HepG2 (cell line): Measurements from ENCODE around the gene OR1I1. TPM values are rescaled to one million over a fixed set of nuclear protein-coding genes. Genes with fewer than 3 reads are reported as not detected.
A peak's percentile ranks its signal among the peaks of the same experiment; 100 is the strongest.

Experiments
- AGO2 ChIP-seq: fragments of 200-400 bp; formaldehyde crosslinking; optimal IDR thresholded peaks from 2 replicates; pipeline ENCODE3; 2017; ENCODE audit warnings: mild to moderate bottlenecking, low read depth, low read length, moderate library complexity
- ATF7-NPFF ChIP-seq: sonication (generic); formaldehyde crosslinking; IDR thresholded peaks from 2 replicates; pipeline ENCODE4 v1.8.1; 2023; ENCODE audit warnings: mild to moderate bottlenecking, low read depth, missing genetic modification reagents, moderate library complexity
- BORCS8-MEF2B ChIP-seq: sonication (generic); formaldehyde crosslinking; IDR thresholded peaks from 2 replicates; pipeline ENCODE4 v1.8.0; 2022; ENCODE audit warnings: mild to moderate bottlenecking, missing genetic modification reagents
- ELF1 ChIP-seq: sonication (generic); formaldehyde crosslinking; IDR thresholded peaks from 2 replicates; pipeline ENCODE4 v1.4.0; 2020; ENCODE audit warnings: missing genetic modification reagents
- ELF3 ChIP-seq: IDR thresholded peaks from 2 replicates; pipeline ENCODE4 v1.6.1; 2016; ENCODE audit warnings: missing genetic modification reagents, missing compliant biosample characterization
- KDM4B ChIP-seq: sonication (generic); formaldehyde crosslinking; IDR thresholded peaks from 2 replicates; pipeline ENCODE4 v1.4.0; 2020; ENCODE audit warnings: missing genetic modification reagents
- MXI1 ChIP-seq: IDR thresholded peaks from 3 replicates; pipeline ENCODE4 v1.6.1; 2012; ENCODE audit warnings: low read depth, low read length, inconsistent platforms, borderline replicate concordance
- PHF8 ChIP-seq: sonication (generic); formaldehyde crosslinking; IDR thresholded peaks from 2 replicates; pipeline ENCODE4 v1.5.0; 2020; ENCODE audit warnings: missing genetic modification reagents
- SNAPC4 ChIP-seq: sonication (generic); formaldehyde crosslinking; IDR thresholded peaks from 2 replicates; pipeline ENCODE4 v1.4.0; 2020; ENCODE audit warnings: mild to moderate bottlenecking, missing genetic modification reagents
- THAP9 ChIP-seq: sonication (generic); formaldehyde crosslinking; IDR thresholded peaks from 2 replicates; pipeline ENCODE4; 2020; ENCODE audit warnings: missing genetic modification reagents, mild to moderate bottlenecking, borderline replicate concordance
- ZFX ChIP-seq: sonication (generic); formaldehyde crosslinking; IDR thresholded peaks from 2 replicates; pipeline ENCODE4 v1.4.0; 2020; ENCODE audit warnings: mild to moderate bottlenecking, low read depth, missing genetic modification reagents, moderate library complexity
- ZNF691 ChIP-seq: sonication (generic); formaldehyde crosslinking; IDR thresholded peaks from 2 replicates; pipeline ENCODE4 v1.4.0; 2020; ENCODE audit warnings: missing genetic modification reagents, low read depth, mild to moderate bottlenecking, borderline replicate concordance
- ZNF709 ChIP-seq: sonication (generic); formaldehyde crosslinking; IDR thresholded peaks from 2 replicates; pipeline ENCODE4 v1.5.0; 2020; ENCODE audit warnings: mild to moderate bottlenecking, missing genetic modification reagents
- ZNF768 ChIP-seq: sonication (generic); formaldehyde crosslinking; IDR thresholded peaks from 2 replicates; pipeline ENCODE4 v1.4.0; 2020; ENCODE audit warnings: missing genetic modification reagents
- ZNF782 ChIP-seq: sonication (generic); formaldehyde crosslinking; IDR thresholded peaks from 2 replicates; pipeline ENCODE4 v1.4.0; 2020; ENCODE audit warnings: missing genetic modification reagents, mild to moderate bottlenecking, borderline replicate concordance
- ZSCAN25 ChIP-seq: sonication (generic); formaldehyde crosslinking; IDR thresholded peaks from 2 replicates; pipeline ENCODE4 v1.8.0; 2022; ENCODE audit warnings: mild to moderate bottlenecking, missing genetic modification reagents
- ZSCAN31 ChIP-seq: sonication (generic); formaldehyde crosslinking; IDR thresholded peaks from 2 replicates; pipeline ENCODE4 v1.5.0; 2020; ENCODE audit warnings: low read depth, mild to moderate bottlenecking, missing genetic modification reagents
- polyA plus RNA-seq, 8 experiments: library from polyadenylated mRNA; depleted of rRNA in 3 of 8; stranded (reverse) in 7 of 8; unstranded in 1 of 8; fragments of >200 nt; fragmentation: Illumina TruSeq in 4 of 8; extraction: Trizol in 4 of 8; gene quantifications; 2 replicates each; pipeline versions ENCODE4 v1.2.1 to v1.2.3, GENCODE V29; 2011 to 2016; ENCODE audit warnings: low read depth in 4 of 8, missing spikeins in 1 of 8, mixed read lengths in 1 of 8; ENCODE audit not compliant: insufficient read depth in 1 of 8
- total RNA-seq, 5 experiments: library from RNA; depleted of rRNA; stranded (reverse); fragments of >200 nt; fragmentation: Illumina TruSeq; extraction: Trizol; gene quantifications; 2 replicates each; pipeline ENCODE4 v1.2.3, GENCODE V29; 2016; ENCODE audit warnings: low read depth in 1 of 5
- TF ChIP-seq, protein P1 (sequence below): sonication (generic); formaldehyde crosslinking; conservative IDR thresholded peaks from 2 replicates; pipeline ENCODE4 v1.4.0; 2020; ENCODE audit warnings: missing genetic modification reagents
- TF ChIP-seq, protein P2 (sequence below): IDR thresholded peaks from 2 replicates; pipeline ENCODE4 v1.6.1; 2016; ENCODE audit warnings: low read depth, borderline replicate concordance

Gene OR1I1
- total and polyA plus RNA-seq, 2 of the 13 experiments (the other 11 are each of a cell fraction or from before 2014, with no cell fraction given), result not detected

DNA sequence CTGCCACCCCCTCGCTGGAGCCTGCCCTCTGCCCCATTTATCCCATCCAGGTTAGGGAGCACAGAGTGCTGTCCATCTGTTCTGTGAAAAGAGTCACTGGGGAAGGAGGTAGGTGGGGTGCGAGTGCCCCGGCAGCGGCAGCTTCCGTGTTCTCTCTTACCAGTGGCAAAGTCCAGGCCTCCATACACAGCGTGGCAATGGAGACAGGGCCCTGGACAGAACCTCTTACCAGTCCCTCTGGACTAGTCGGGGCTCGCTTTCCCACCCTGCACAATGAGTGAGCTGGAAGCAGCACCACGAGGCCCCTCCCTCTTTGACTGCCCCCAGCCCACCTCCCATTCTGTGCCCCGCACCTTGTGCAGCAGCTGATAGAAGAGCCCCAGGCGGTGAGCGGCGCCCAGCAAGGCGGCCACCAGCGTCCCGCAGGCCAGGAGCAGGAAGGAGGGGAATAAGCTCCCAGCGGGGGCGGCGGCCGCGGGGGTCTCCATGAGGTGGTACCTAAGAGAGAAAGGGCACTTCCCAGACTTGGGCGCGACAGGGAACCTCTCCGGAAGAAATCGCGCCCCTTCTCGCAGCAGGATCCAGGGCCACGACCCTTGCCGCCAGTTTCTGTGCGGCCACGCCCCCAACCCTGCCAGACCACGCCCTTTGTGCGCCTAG lies 42.7 kb downstream of the OR1I1 start (continued):
- TF ChIP-seq ZNF768 (CRISPR knock-in tag) (peak; percentile 6; the same call in 1 of the 2 replicates), BORCS8-MEF2B (no peak; the same call in 1 of the 2 replicates), ZNF782 (CRISPR knock-in tag) (peak; percentile 43; the same call in 1 of the 2 replicates), THAP9 (CRISPR knock-in tag) (peak; percentile 93), ZFX (CRISPR knock-in tag) (peak; percentile 58), ZSCAN31 (CRISPR knock-in tag) (0 out of 2 replicates have a peak, but pooled peaks have one; percentile 79), ATF7-NPFF (CRISPR knock-in tag) (peak; percentile 26), MXI1 (peak; percentile 57; the same call in 1 of the 3 replicates), SNAPC4 (CRISPR knock-in tag) (peak; percentile 14; the same call in 1 of the 2 replicates), ZNF691 (CRISPR knock-in tag) (peak; percentile 5; the same call in 1 of the 2 replicates), AGO2 (peak; percentile 53), PHF8 (CRISPR knock-in tag) (peak; percentile 34; the same call in 1 of the 2 replicates), ELF1 (peak; percentile 66), ZSCAN25 (CRISPR knock-in tag) (0 out of 2 replicates have a peak, but pooled peaks have one; percentile 47), KDM4B (CRISPR knock-in tag) (no peak), ELF3 (CRISPR knock-in tag) (peak; percentile 52; the same call in 1 of the 2 replicates), ZNF709 (CRISPR knock-in tag) (peak; percentile 45)
- TF ChIP-seq, protein P1, sequence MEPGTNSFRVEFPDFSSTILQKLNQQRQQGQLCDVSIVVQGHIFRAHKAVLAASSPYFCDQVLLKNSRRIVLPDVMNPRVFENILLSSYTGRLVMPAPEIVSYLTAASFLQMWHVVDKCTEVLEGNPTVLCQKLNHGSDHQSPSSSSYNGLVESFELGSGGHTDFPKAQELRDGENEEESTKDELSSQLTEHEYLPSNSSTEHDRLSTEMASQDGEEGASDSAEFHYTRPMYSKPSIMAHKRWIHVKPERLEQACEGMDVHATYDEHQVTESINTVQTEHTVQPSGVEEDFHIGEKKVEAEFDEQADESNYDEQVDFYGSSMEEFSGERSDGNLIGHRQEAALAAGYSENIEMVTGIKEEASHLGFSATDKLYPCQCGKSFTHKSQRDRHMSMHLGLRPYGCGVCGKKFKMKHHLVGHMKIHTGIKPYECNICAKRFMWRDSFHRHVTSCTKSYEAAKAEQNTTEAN (CRISPR knock-in tag), result no peak
- TF ChIP-seq, protein P2, sequence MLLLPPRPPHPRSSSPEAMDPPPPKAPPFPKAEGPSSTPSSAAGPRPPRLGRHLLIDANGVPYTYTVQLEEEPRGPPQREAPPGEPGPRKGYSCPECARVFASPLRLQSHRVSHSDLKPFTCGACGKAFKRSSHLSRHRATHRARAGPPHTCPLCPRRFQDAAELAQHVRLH, result no peak
